Suprapubic skin (tissue), 3 donors: ENCODE data around the gene TMEM54.

ENCODE experiments used
- CTCF ChIP-seq, 2 donors: fragments of 200-600 bp in 1 of 2; fragments of 450-650 bp in 1 of 2; sonication (generic) in 1 of 2; IDR thresholded peaks; one replicate each; pipeline ENCODE4 v1.5.1; 2016 to 2019; ENCODE audit warnings: antibody characterized with exemption in 2 of 2, mild to moderate bottlenecking in 1 of 2, moderate library complexity in 1 of 2
- POLR2AphosphoS5 ChIP-seq, 3 donors: sonication (generic); formaldehyde crosslinking; IDR thresholded peaks; one replicate each; pipeline ENCODE4 v1.6.1; 2017; ENCODE audit warnings: antibody characterized with exemption in 3 of 3

GRCh38 chr1:32871364-32872191 is 29.6 kb downstream of the TMEM54 start:
- TF ChIP-seq CTCF (IDR thresholded peaks at IDR 0.05) (no peak), POLR2AphosphoS5 (IDR thresholded peaks at IDR 0.05) (no peak)
